ENCODE measurements around the gene BRD9.
"Not testable (repeated sequence)": the region's sequence is repeated elsewhere in the genome, so short reads cannot be mapped to it uniquely, and the experiment has no call there.

The BRD9 gene

DNA sequence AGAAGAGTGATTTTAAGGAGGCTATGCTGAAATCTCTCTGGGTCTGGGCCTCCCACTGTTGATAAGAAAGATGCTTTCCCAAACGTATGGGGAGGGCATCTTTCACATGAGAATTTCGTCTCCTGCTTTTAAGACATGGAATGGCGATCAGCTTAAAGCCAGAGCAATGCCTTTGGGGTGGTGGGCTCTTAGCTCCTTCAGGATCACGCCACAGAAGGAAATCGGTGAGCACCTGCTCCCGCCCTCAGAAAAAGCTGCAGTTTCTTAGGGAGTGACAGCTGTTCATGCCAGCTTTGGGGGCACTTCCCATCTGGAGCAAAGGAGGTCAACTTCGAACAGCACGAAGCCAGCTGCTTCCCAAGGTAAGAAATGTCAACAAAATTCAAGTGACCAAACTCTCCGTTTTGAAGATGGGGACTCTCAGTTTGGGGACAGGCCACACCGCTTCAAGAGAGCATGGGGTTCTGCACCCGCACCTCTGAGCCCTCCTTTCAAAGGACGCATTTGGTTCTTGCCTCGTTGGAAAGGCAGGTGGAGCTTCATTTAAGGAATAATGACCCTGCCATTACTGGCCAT, 39.1 kb upstream of the BRD9 start:
- TF ChIP-seq, protein P1, sequence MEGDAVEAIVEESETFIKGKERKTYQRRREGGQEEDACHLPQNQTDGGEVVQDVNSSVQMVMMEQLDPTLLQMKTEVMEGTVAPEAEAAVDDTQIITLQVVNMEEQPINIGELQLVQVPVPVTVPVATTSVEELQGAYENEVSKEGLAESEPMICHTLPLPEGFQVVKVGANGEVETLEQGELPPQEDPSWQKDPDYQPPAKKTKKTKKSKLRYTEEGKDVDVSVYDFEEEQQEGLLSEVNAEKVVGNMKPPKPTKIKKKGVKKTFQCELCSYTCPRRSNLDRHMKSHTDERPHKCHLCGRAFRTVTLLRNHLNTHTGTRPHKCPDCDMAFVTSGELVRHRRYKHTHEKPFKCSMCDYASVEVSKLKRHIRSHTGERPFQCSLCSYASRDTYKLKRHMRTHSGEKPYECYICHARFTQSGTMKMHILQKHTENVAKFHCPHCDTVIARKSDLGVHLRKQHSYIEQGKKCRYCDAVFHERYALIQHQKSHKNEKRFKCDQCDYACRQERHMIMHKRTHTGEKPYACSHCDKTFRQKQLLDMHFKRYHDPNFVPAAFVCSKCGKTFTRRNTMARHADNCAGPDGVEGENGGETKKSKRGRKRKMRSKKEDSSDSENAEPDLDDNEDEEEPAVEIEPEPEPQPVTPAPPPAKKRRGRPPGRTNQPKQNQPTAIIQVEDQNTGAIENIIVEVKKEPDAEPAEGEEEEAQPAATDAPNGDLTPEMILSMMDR (IDR thresholded peaks at IDR 0.05): no peak
- Histone ChIP-seq H3K36me3 (no peaks in the 10 kb centered on the region), H3K4me3 (no peak overlapping the region), H3K4me1 (peaks cover 0 to 5% (median 4%) of the 10 kb centered on the region in 4 donors), H3K27ac (no peak overlapping the region), H3K27me3 (peaks cover under 1 to 14% of the 10 kb centered on the region in 2 donors), H3K9me3 (no peaks in the 10 kb centered on the region)
- DNase-seq: peak in 1 of 2 donors; percentile 12
- intact Hi-C loops (cut with DNase I; ENCODE audit: low total_unique reads): no loop called here

GRCh38 chr5:930866-931265, 38.3 kb upstream of the BRD9 start:
- DNase-seq: no peak
- no peaks in the 10 kb centered on the region for H3K9me3 ChIP-seq
- H3K4me3 ChIP-seq: no peak overlapping the region
- intact Hi-C loops (cut with DNase I; ENCODE audit: low total_unique reads): no loop called here
- TF ChIP-seq, protein P1 (IDR thresholded peaks at IDR 0.05): no peak
- H3K27ac ChIP-seq: no peak overlapping the region
- peaks cover 5 to 15% of the 10 kb centered on the region in 2 donors for H3K27me3 ChIP-seq
- peaks cover 0 to 12% (median 11%) of the 10 kb centered on the region in 4 donors for H3K4me1 ChIP-seq
- H3K36me3 ChIP-seq: no peaks in the 10 kb centered on the region

DNA sequence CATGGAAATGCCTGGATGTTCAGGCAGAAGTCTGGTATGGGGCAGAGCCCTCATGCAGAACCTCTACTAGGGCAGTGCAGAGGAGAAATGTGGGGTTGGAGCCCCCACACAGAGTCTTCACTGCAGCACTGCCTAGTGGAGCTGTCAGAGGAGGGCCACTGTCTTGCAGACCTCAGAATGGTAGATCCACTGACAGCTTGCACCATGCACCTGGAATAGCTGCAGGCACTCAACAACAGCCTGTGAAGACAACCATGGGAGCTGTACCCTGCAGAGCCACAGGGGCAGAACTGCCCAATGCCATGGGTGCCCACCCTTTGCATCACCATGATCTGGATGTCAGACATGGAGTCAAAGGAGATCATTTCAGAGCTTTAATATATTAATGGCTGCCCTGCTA, 37.0 kb upstream of the BRD9 start:
- Histone ChIP-seq H3K9me3 (no peaks in the 10 kb centered on the region), H3K27ac (no peak overlapping the region), H3K4me1 (peaks cover 0 to 12% (median 11%) of the 10 kb centered on the region in 4 donors), H3K27me3 (peaks cover 5 to 20% of the 10 kb centered on the region in 2 donors), H3K4me3 (no peak overlapping the region), H3K36me3 (no peaks in the 10 kb centered on the region)
- intact Hi-C loops (cut with DNase I; ENCODE audit: low total_unique reads): no loop called here
- TF ChIP-seq, protein P1 (IDR thresholded peaks at IDR 0.05): no peak
- no peak for DNase-seq

GRCh38 chr5:929182-929581, 36.6 kb upstream of the BRD9 start:
- H3K27me3 ChIP-seq: peaks cover 5 to 23% of the 10 kb centered on the region in 2 donors
- intact Hi-C loops (cut with DNase I; ENCODE audit: low total_unique reads); H3K36me3 ChIP-seq; H3K4me3 ChIP-seq; H3K27ac ChIP-seq; H3K9me3 ChIP-seq; DNase-seq: not testable (repeated sequence)
- H3K4me1 ChIP-seq: peaks cover 0 to 12% (median 11%) of the 10 kb centered on the region in 4 donors

DNA sequence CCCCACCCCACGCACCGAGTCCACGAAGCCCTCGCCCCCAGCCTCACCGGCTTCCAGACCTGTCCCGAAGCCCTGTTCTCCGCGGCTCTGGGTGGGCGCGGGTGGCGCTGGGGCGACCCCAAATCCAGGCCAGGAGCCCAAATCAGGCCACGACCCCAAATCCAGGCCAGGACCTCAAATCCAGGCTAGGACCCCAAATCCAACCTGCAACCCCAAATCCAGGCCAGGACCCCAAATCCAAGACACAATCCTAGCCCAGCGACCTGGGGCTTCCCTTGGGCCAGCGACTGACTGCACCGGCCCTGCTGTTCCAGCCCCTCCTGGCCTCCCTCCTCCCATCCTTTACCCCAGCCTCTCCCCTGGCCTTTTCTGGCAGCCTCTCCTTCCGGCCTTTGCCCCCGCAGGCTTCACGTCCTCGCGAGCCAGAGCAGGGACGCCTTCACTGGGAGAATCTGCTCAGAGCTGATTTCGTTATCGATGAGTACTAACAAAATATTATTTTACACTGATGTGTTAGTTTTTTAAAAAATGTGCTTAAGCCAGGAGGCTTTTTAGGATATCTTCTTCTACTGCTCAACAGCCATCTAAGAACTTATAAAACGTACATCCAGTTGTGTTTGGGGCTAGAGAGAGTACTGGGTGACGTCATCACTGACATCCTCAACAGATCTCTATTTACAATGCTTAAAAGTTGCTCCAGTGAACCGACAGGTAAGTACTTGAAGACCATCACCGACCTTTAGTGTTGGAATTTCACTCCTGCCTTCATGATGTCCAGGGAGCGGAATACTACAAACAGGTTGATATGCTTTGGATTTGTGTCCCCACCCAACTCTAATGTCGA, 34.8 kb upstream of the BRD9 start:
- Histone ChIP-seq H3K36me3 (no peaks in the 10 kb centered on the region), H3K4me1 (peaks cover 0 to 12% (median 11%) of the 10 kb centered on the region in 4 donors), H3K27ac (no peak overlapping the region), H3K27me3 (peaks cover 5 to 31% of the 10 kb centered on the region in 2 donors), H3K9me3 (no peaks in the 10 kb centered on the region), H3K4me3 (peak overlapping the region; percentile 20 to 39)
- DNase-seq: peak in 1 of 2 donors; percentile 17
- TF ChIP-seq, protein P1 (IDR thresholded peaks at IDR 0.05): no peak
- intact Hi-C loops (cut with DNase I; ENCODE audit: low total_unique reads): no loop called here

All from tibial artery (tissue), 4 donors.